Mucosa of descending colon (tissue), 3 donors: ENCODE measurements around the gene PAX1. TPM values are rescaled to one million over a fixed set of nuclear protein-coding genes. Genes with fewer than 3 reads are reported as not detected.

Experiments
- ATAC-seq: fragments of 200-7000 bp; cut with Tn5 transposase; one replicate; pipeline ENCODE4 v1.9.1; 2020; ENCODE audit warnings: mild to moderate bottlenecking, moderate library complexity
- DNase-seq, 3 donors: peaks; one replicate each; pipeline ENCODE4 v3.0.0-alpha.2; 2020
- H3K36me3 ChIP-seq: fragments of 200-600 bp; one replicate; pipeline ENCODE4 v1.8.0; 2021; ENCODE audit warnings: low read depth, mild to moderate bottlenecking
- H3K4me1 ChIP-seq: fragments of 200-600 bp; one replicate; pipeline ENCODE4 v1.8.0; 2021; ENCODE audit warnings: low read depth, mild to moderate bottlenecking
- H3K4me3 ChIP-seq: fragments of 200-600 bp; one replicate; pipeline ENCODE4 v1.8.0; 2021; ENCODE audit warnings: mild to moderate bottlenecking
- H3K9me3 ChIP-seq: fragments of 200-600 bp; one replicate; pipeline ENCODE4 v1.8.0; 2021; ENCODE audit warnings: mild to moderate bottlenecking
- intact Hi-C, 2 donors: fragments of 100-400 bp; cut with DNase I in 1 of 2; cut with micrococcal nuclease in 1 of 2; formaldehyde crosslinking; loops; one replicate each; pipeline versions ENCODE4 v1.11.0 to v1.11.1; 2022; cut with DNase I, micrococcal nuclease
- long read RNA-seq, 2 donors: library from polyadenylated mRNA; unstranded; transcript quantifications; one replicate each; pipeline ENCODE4 v2.0.0, GENCODE V29; 2019 to 2021
- total RNA-seq, 3 donors: library from RNA; stranded (reverse); fragmentation: NEBNext Ultra II Directional in 2 of 3; extraction: Animal tissue kit (Norgen Biotek cat#: 25700) in 2 of 3; gene quantifications; one replicate each; pipeline versions ENCODE4 v1.2.1 to v1.2.4, GENCODE V29; 2021 to 2023
- TF ChIP-seq, protein P1 (sequence below): fragments of 200-600 bp; IDR thresholded peaks from one replicate; pipeline ENCODE4 v1.8.0; 2022; ENCODE audit warnings: antibody characterized with exemption, mild to moderate bottlenecking
- donor health status: DM: no; HTN: no; CAD: no; lungs with moderate emphysema.
- donor health status: DM: no; HTN: no; CAD: no.
- donor health status: DM: no; HTN: yes; CAD: no.

The PAX1 gene
- total RNA-seq, result under 1 TPM in 1 of 3 donors, not detected in 2; 0.06 TPM
- long read RNA-seq, donor 1, result 0 reads
- long read RNA-seq, donor 2, result 0 reads

GRCh38 chr20:21705575-21706260, at the start of gene PAX1:
Gene PAX1, plus strand, starts transcription at chr20:21705664. Its CDS starts 49 bp downstream, at chr20:21705713.
- no peaks in the 10 kb centered on the region for H3K36me3 ChIP-seq
- TF ChIP-seq, protein P1, sequence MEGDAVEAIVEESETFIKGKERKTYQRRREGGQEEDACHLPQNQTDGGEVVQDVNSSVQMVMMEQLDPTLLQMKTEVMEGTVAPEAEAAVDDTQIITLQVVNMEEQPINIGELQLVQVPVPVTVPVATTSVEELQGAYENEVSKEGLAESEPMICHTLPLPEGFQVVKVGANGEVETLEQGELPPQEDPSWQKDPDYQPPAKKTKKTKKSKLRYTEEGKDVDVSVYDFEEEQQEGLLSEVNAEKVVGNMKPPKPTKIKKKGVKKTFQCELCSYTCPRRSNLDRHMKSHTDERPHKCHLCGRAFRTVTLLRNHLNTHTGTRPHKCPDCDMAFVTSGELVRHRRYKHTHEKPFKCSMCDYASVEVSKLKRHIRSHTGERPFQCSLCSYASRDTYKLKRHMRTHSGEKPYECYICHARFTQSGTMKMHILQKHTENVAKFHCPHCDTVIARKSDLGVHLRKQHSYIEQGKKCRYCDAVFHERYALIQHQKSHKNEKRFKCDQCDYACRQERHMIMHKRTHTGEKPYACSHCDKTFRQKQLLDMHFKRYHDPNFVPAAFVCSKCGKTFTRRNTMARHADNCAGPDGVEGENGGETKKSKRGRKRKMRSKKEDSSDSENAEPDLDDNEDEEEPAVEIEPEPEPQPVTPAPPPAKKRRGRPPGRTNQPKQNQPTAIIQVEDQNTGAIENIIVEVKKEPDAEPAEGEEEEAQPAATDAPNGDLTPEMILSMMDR, result no peak
- H3K9me3 ChIP-seq, result no peaks in the 10 kb centered on the region
- intact Hi-C loops, result no loop called here
- H3K4me1 ChIP-seq, result no peaks in the 10 kb centered on the region
- H3K4me3 ChIP-seq, result no peak within 1 kb of the TSS
- DNase-seq (no peak), ATAC-seq (peak; percentile 36)

DNA sequence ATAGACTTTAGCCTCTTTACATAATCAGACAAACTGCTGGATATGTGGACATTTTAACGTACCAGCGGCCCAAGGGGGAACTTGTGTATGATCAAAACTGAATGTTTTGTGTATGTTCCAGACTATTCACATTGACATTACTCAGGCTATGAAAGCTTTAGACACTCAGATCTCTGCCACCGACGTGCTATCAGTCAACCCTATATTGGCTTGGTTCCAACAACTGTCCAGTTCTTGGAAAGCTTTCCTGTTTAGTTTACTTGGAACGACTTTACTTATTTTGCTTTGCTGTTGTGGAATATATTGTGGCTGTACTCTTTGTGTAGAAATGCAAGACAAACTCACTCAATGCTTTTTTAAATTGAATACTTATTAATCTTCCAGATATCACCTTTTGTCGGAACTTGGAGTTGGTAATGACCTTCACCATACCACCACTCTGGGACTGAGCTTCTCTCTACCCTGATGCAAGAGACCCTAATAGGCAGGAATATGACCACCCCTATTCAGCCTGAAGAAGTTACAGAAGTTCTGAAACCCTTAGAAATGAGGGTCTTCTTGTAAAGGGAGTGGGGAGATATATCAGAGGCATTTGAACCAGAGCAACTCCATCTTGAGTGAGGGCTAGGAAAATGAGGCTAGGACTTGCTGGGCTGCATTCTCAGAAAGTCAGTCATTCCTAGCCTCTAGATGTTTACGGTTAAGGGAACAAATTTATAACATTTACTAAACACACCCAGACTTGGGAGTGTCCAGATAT, 49.0 kb upstream of the PAX1 start:
- intact Hi-C loops, result no loop called here
- Histone ChIP-seq H3K4me1 (no peaks in the 10 kb centered on the region), H3K9me3 (no peaks in the 10 kb centered on the region), H3K36me3 (no peaks in the 10 kb centered on the region), H3K4me3 (no peak overlapping the region)
- TF ChIP-seq, protein P1, result no peak
- no peak for DNase-seq
- no peak for ATAC-seq

DNA sequence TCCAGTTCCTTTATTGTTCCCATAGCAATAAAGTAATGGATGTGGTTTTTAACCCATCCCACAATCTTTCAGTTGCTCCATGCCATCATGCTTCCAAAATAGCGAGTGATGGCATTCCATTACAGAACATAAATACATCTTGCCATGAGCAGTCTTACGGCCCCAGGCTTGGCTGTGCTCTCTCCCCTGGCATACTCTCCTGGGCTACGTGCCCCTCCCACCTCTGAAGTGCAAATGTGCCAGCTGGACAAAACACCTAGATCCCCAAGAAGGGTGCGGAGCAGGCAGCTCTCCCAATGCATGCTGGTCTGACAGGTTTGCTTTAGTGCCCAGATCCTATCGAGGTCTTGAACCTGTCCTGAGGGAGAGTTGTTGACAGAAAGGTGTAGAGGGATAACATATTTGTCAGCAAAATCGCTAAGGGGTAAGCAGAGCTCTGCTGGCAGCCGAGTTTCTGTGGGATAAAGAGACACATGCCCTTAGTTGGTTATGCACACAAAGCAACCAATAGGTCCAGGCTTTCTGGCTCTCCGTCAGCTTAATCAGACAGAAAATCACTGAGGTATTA, 43.9 kb upstream of the PAX1 start:
- no peak for ATAC-seq
- Histone ChIP-seq H3K4me1 (no peaks in the 10 kb centered on the region), H3K4me3 (no peak overlapping the region), H3K9me3 (no peaks in the 10 kb centered on the region), H3K36me3 (no peaks in the 10 kb centered on the region)
- intact Hi-C loops, result no loop called here
- no peak for DNase-seq
- TF ChIP-seq, protein P1, result no peak

- H3K36me3 ChIP-seq, result no peaks in the 10 kb centered on the region
- no peak for ATAC-seq
- no peaks in the 10 kb centered on the region for H3K9me3 ChIP-seq
- TF ChIP-seq, protein P1, result no peak
- DNase-seq, result no peak
- no peak overlapping the region for H3K4me3 ChIP-seq
- no peaks in the 10 kb centered on the region for H3K4me1 ChIP-seq
- intact Hi-C loops, result no loop called here
Observed at GRCh38 chr20:21663465-21663864, 42.0 kb upstream of the PAX1 start.

DNA sequence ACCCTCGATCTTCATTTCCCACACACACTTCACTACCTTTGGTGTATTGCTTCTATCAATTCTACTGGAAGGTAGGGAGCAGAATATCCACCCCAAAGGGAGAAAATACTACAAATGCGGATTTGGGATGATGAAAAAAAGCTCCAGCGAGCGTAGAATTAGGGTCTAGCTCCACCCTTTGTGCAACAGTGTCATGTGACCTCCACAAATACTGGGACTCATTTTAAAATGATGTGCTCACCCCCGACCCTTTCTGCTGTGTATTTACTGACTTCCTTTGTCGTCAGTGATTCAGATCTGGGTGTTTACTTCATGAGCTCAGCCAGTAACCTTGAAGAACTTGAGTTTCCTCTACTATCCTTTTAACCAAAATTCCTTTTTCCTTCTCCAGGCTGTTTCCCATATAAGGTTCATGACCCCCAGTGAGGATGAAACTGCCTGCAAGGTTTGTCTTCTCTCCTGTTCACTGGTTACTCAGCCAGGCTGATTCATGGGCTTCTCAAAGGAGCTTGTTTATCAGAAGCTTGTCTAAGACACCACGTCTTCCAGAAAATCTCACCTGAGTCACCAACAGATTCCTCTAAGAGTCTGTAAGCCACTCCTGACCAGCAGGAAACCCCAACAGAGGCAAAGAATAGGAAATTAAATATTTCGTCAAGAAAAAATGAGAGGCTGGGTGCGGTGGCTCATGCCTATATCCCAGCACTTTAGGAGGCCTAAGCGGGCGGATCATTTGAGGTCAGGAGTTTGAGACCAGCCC, 39.6 kb upstream of the PAX1 start:
- no peaks in the 10 kb centered on the region for H3K36me3 ChIP-seq
- H3K4me3 ChIP-seq, result no peak overlapping the region
- no peak for ATAC-seq
- no peaks in the 10 kb centered on the region for H3K4me1 ChIP-seq
- intact Hi-C loops, result no loop called here
- no peak for DNase-seq
- TF ChIP-seq, protein P1, result no peak
- H3K9me3 ChIP-seq, result no peaks in the 10 kb centered on the region
